Gastrocnemius medialis (tissue), 4 donors: Measurements from ENCODE around the gene KDM2B.

Source experiments
- CTCF ChIP-seq, 5 experiments: fragments of 450-650 bp in 3 of 5; fragments of 200-600 bp in 2 of 5; sonication (generic) in 2 of 5; IDR thresholded peaks in 4 of 5; conservative IDR thresholded peaks in 1 of 5; 1 replicate in 4 of 5; 2 replicates in 1 of 5; pipeline ENCODE4 v1.5.1; 2016 to 2019; ENCODE audit warnings: antibody characterized with exemption in 5 of 5, mild to moderate bottlenecking in 3 of 5, moderate library complexity in 3 of 5
- POLR2A ChIP-seq, 2 donors: fragments of 450-650 bp; IDR thresholded peaks; one replicate each; pipeline ENCODE4 v1.6.1; 2017; ENCODE audit warnings: antibody characterized with exemption in 2 of 2, mild to moderate bottlenecking in 2 of 2, moderate library complexity in 2 of 2

- TF ChIP-seq CTCF (IDR thresholded peaks at IDR 0.05 in 4 of 5, conservative IDR thresholded peaks at IDR 0.05 in 1 of 5) = no peak
- TF ChIP-seq POLR2A (IDR thresholded peaks at IDR 0.05) = no peak
These were observed 141.9 kb downstream of the KDM2B start for GRCh38 chr12:121438905-121439304.
